ENCODE measurements around the gene SERINC3.

The SERINC3 gene

GRCh38 chr20:44468044-44468782 lies 53.7 kb downstream of the SERINC3 start:
- FAIRE-seq: no peak
- no peak for DNase-seq (ENCODE audit: insufficient read length, low spot score)

GRCh38 chr20:44467289-44467883 lies 54.5 kb downstream of the SERINC3 start:
- no peak for FAIRE-seq
- DNase-seq (ENCODE audit: insufficient read length, low spot score): no peak

DNA sequence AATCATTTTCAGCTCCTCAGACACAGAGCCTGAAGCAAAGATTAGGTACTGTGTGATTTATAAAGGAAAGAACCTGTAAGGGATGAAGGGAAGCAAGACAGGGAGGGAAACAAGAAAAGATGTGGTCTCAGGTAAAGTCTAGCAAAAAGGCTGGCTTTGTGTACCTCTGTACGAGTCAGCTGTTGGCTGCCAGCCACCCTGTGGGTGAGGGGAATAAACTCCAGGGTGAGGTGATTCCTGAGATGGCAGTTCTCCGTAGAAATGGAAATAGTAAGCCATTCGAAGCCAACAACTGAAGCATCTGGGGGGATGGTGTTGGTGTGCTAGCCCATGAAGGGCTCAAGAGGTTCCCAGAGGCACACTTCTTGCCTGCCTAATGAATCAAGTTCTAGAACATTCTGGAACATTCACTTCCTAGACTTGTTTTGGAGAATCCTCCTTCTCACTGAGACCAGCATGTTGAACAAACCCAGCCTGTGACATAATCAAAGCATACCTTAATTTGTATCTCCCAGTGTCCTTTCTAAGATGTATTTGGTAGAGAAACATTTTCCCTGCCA lies 56.8 kb downstream of the SERINC3 start:
- DNase-seq (ENCODE audit: insufficient read length, low spot score) (no peak), FAIRE-seq (no peak)

DNA sequence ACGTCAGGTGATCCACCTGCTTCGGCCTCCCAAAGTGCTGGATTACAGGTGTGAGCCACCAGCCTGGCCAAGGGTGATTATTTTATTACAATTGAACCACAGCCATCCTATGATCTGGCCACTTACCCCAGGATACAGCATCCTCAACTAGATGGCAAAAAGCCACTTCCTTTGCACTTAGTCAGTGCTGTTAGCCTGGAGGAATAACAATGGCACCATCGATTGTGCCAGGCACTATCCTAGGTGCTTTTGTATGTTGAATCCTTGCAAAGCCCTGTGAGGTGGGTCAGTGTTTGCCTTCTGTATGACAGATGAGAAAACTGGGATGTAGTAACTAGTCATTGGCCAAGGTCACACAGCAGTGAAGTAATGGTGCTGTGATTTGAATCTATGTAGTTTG lies 57.4 kb downstream of the SERINC3 start:
- FAIRE-seq (no peak), DNase-seq (ENCODE audit: insufficient read length, low spot score) (no peak)

DNA sequence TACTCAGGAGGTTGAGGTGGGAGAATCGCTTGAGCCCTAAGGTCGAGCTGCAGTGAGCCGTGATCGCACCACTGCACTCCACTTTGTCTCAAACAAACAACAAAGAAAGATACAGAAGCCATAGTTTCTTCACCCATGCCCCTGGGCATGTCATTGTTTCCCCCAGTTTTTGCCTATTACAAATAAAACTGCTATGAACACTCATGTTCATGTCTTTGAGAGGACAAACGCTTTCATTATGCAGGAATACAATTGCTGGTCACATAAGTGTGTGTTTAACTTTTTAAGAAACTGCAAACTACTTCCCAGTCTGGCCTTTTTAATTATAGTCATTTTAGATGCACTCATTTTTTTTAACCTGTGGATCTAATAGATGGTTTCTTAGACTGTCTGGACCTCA lies 58.4 kb downstream of the SERINC3 start:
- FAIRE-seq: no peak

GRCh38 chr20:44461803-44462174 lies 60.1 kb downstream of the SERINC3 start:
- FAIRE-seq: no peak
- DNase-seq (ENCODE audit: insufficient read length, low spot score): no peak

More for the DNA sequence above, 58.4 kb downstream of the SERINC3 start:
- no peak for DNase-seq (ENCODE audit: insufficient read length, low spot score)

DNA sequence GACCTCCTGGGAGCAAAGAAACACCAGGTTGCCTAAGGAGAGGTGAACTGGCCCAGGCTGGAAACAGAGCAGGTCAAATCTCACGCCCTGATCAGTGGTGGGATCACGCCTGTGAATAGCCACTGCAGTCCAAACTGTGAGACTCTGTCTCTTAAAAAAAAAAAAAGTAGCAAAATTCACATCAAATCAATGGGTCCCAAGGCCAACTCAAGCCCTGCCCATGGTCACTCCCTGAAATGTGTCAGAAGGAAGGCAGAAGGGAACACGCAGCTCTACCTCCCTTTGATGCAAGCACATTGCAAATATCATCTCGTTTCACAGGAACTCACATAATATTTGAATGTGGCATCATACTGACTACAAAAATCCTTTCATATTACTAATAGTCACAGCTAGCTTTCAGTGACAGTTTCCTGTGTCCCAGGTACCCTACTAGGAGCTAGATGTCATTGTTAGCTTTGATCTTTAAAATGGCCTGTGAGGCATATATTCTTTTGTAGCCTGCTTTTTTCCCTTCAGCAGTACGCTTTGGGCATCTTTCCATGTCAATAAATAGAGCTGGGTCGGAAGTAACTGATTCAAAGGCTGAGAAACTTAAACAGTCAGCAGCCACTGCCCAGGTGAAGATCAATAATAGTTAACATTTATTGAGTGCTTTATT lies 60.6 kb downstream of the SERINC3 start:
- no peak for DNase-seq (ENCODE audit: insufficient read length, low spot score)
- no peak for FAIRE-seq

GRCh38 chr20:44460795-44461141 lies 61.1 kb downstream of the SERINC3 start:
- no peak for FAIRE-seq
- DNase-seq (ENCODE audit: insufficient read length, low spot score): no peak

DNA sequence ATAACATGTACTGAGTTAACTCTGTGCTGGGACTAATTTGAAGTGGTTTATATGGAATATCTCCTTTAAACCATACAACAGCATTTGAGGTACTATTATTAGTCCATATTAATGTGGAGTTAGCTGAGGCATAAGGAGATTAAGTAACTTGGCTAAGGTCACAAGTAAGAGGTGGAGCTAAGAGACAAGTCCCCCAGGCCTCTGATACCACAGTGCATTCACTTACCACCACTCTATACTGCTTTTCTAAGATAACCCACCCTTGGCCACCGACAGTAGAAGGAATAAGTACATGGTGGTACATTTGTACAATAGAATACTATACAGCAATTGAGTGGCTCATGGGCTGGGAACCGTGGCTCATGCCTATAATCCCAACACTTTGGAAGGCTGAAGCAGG lies 62.6 kb downstream of the SERINC3 start:
- DNase-seq (ENCODE audit: insufficient read length, low spot score): no peak
- no peak for FAIRE-seq

DNA sequence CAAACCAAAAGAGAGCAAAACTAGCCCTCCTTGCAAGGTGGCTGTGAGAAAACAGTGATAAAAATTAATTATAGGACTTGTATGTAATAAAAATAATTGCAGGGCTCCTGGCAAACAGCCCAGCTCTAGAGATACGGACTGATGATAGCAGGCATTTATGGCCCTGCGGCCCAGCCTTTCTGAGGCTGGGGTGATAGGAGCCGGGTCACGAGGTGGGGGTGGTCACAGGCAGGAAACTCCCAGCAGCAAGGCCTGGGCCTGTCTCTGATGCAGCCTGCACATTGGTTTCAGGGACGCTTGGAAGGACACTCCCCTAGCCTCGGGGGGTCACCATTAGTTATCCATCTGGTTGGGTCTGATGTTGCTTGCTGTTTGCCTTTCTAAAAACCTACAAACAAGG lies 64.9 kb downstream of the SERINC3 start:
- no peak for FAIRE-seq
- DNase-seq (ENCODE audit: insufficient read length, low spot score): no peak

DNA sequence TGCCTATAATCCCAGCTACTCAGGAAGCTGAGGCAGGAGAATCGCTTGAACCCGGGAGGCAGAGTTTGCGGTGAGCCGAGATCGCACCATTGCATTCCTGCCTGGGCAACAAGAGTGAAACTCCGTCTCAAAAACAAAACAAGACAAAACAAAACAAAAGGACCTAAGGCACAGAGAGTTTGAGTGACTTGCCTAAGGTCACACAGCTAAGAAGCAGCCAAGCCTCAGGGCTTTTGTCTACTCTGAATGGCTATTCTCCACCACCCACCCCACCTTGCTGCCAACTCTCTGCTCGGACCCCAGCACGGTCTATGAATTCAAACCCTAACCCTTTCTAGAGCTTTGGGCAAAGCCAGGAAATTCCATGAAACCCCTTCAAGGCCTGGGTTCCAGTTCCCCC lies 65.3 kb downstream of the SERINC3 start:
- FAIRE-seq (no peak), DNase-seq (ENCODE audit: insufficient read length, low spot score) (no peak)

DNA sequence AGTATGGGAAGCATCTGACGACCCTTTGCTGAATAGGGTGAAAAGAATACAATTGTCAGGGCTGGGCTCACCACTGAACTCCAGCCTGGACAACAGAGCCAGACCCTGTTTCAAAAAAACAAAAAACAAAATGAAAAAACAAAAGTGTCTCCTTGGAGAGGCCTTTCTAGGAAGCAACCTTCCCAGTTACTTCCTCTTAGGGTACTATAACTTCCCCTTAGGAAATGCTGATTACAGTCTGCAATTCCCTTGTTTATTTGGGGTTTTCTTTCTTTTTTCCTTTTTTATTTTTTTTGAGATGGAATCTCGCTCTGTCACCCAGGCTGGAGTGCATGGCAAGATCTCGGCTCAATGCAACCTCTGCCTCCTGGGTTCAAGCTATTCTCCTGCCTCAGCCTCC lies 66.7 kb downstream of the SERINC3 start:
- no peak for DNase-seq (ENCODE audit: insufficient read length, low spot score)
- FAIRE-seq: no peak

DNA sequence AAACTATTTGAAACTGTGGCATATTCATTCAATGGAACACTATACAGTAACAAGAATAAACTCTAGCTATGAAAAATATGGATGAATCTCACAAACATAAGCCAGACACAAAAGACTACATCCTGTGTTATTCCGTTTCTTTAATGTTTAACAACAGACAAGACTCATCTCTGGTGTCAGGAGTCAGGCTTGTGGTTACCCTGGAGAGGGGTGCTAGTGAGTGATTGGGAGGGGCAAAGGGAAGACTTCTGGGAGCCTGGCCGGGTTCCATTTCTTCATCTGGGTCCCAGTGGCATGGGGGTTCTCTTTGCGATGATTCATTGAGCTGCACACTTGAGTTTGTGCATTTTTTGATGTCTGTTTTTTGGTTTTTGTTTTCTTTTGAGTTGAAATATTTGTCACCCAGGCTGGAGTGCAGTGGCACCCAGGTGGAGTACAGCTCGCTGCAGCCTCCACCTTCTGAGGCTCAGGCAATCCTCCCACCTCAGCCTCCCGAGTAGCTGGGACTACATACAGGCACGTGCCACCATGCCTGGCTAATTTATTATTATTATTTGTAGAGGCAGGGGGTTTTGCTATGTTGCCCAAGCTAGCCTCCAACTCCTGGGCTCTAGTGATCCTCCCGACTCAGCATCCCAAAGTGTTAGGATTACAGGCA lies 67.4 kb downstream of the SERINC3 start:
- FAIRE-seq (no peak), DNase-seq (ENCODE audit: insufficient read length, low spot score) (no peak)

DNA sequence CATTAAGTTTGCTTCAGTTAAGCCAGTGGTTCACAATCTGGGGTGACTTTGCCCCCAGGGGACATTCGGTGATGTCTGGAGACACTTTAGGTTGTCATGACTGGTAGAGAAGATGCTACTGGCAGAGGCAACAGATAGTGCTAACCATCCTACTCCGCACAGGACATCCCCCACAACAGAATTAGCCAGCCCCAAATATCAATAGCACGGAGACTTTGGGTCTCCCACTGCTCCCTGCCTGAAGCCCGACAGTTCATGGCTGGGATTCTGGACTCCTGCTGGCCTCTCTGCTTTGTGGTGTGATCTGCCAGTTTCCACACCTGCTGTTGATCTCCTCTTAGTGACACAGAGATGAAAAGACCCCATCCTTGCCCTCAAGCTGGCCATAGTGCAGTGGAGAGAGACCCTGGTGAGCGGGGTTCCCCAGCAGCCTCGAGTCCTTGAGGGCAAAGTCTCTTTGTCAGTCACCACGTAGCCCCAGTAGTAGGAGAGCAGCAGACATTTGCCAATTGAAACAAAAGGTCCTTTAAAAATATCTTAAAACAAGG lies 70.9 kb downstream of the SERINC3 start:
- FAIRE-seq: no peak
- DNase-seq (ENCODE audit: insufficient read length, low spot score): no peak

DNA sequence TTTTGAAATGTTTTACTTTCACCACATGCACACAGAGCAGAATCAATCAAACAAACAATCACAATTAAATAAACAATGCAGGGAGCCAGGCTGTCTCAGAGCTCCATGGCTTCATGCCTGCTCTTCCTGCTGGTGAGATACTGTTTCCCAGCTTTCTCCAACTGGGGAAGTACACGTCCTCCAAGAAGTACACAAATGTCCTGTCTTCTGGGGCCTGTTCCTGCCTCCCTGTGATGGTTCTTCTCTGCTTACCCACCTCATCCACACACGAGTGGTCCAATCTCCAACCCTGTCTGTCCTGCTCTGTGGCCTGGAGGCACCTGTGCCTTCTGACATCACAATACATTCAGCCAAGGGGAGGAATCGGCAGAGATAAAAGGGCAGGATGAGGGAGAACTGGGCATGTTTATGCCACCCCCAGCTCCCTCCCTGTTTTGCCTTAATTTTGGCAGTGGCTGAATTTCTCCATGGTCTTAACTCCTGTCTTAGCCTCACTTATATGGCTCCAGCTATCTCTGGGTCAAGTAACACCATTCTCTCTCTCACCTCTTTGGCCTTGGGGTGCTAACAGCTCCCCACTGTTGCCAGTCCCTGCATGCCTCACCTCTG lies 71.5 kb downstream of the SERINC3 start:
- DNase-seq (ENCODE audit: insufficient read length, low spot score) (no peak), FAIRE-seq (no peak)

- FAIRE-seq (no peak), DNase-seq (ENCODE audit: insufficient read length, low spot score) (no peak)
Observed at GRCh38 chr20:44449864-44450263, 72.0 kb downstream of the SERINC3 start.

DNA sequence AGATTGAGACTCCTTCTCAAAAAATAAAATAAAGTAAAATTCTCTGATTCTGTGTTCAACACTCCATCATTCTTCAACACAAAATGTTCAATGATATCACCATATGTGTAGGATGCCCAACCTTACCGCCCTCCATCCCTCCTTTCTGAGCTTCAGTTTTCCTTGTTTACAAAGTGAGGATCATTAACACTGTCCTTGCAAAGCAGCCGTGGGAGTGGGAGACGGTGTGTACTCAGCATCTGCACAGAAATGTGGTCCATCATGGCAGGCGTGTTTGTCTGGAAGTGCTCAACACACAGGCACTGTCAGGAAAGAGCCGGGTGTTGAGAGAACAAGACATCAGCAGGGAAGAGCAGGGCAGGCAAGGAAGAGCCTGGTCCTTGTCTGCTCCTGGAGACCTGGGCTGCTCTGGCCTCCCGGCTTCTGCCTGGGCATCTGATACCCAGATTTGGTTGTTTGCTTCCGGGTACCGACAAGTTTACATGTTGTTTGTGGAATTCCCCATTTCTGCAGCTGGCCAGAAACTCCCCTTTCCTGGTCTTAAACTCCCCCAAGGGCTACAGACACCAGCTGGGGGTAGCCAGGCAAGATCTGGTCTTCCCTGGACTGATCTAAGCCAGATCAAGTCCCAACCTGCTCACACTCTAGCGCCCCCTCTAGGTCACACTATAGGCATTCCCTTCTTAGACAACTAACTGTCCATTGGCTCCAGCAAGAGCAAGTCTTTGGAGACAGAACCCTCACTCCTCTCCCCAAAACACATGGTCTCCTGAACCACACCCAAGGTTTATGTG lies 72.9 kb downstream of the SERINC3 start:
- no peak for DNase-seq (ENCODE audit: insufficient read length, low spot score)
- FAIRE-seq: no peak

- FAIRE-seq: no peak
- DNase-seq (ENCODE audit: insufficient read length, low spot score): no peak
Observed at GRCh38 chr20:44447827-44448419, 73.9 kb downstream of the SERINC3 start.
